PC-3 (cell line): ENCODE data around the gene POGLUT3. TPM values are rescaled to one million over a fixed set of nuclear protein-coding genes. Genes with fewer than 3 reads are reported as not detected.

ENCODE experiments used
- ATAC-seq: fragments of 200-7000 bp; cut with Tn5 transposase; 2 replicates; pipeline ENCODE4 v1.9.1; 2020; ENCODE audit warnings: mild to moderate bottlenecking, moderate library complexity
- BruUV-seq: library from RNA; stranded (reverse); fragments of 400-500 nt; replicated peaks from 2 replicates; lab custom pipeline; 2021; lab: Mats Ljungman, UMichigan
- CTCF ChIA-PET: fragments of 300-600 bp; sonication (Branson Sonifier 250); formaldehyde crosslinking; loops from one replicate; lab custom pipeline; 2022; ENCODE audit warnings: antibody characterized with exemption; lab: Charles Lee
- POLR2A ChIA-PET: fragments of 300-600 bp; sonication (Branson Sonifier 250); formaldehyde crosslinking; loops from one replicate; lab custom pipeline; 2022; ENCODE audit warnings: antibody characterized with exemption; ENCODE audit not compliant: unreplicated experiment; lab: Charles Lee
- DNase-seq: peaks from one replicate; pipeline ENCODE4 v3.0.0-alpha.2; 2015
- H2AFZ ChIP-seq: fragments of 300-600 bp; sonication (generic); 2 replicates; pipeline ENCODE4 v1.6.0; 2016; ENCODE audit warnings: antibody characterized with exemption, low read length
- H3F3A ChIP-seq: fragments of 300-600 bp; sonication (generic); one replicate; pipeline ENCODE4 v1.6.0; 2017; ENCODE audit warnings: antibody characterized with exemption, low read length, control low read depth, mild to moderate bottlenecking; ENCODE audit not compliant: unreplicated experiment
- H3K27ac ChIP-seq: fragments of 300-600 bp; sonication (generic); 2 replicates; pipeline ENCODE4 v1.5.1; 2016; ENCODE audit warnings: mild to moderate bottlenecking, low read length
- H3K27me3 ChIP-seq: fragments of 300-600 bp; sonication (generic); 2 replicates; pipeline ENCODE4 v1.6.1; 2016; ENCODE audit warnings: low read length, mixed read lengths
- H3K36me3 ChIP-seq: fragments of 300-600 bp; sonication (generic); 2 replicates; pipeline ENCODE4 v1.6.1; 2016; ENCODE audit warnings: low read depth, mixed run types, low read length, mixed read lengths
- H3K4me1 ChIP-seq: fragments of 300-600 bp; sonication (generic); 2 replicates; pipeline ENCODE4 v1.5.1; 2016; ENCODE audit warnings: low read length; ENCODE audit not compliant: insufficient read depth
- H3K4me2 ChIP-seq: fragments of 300-600 bp; sonication (generic); 2 replicates; pipeline ENCODE4 v1.6.0; 2016; ENCODE audit warnings: low read length
- H3K4me3 ChIP-seq: fragments of 300-600 bp; sonication (generic); 2 replicates; pipeline ENCODE4 v1.5.1; 2016; ENCODE audit warnings: mild to moderate bottlenecking, low read length, mixed read lengths
- H3K79me2 ChIP-seq: fragments of 300-600 bp; sonication (generic); 2 replicates; pipeline ENCODE4 v1.6.1; 2017; ENCODE audit warnings: low read length, mixed read lengths
- H3K9ac ChIP-seq: fragments of 300-600 bp; sonication (generic); 2 replicates; pipeline ENCODE4 v1.6.0; 2016; ENCODE audit warnings: mild to moderate bottlenecking, low read length
- H3K9me2 ChIP-seq: fragments of 300-600 bp; sonication (generic); replicated peaks from 2 replicates; pipeline ENCODE4 v1.6.1; 2016; ENCODE audit warnings: mixed run types, low read length, mixed read lengths
- H3K9me3 ChIP-seq: fragments of 300-600 bp; sonication (generic); 2 replicates; pipeline ENCODE4 v1.6.1; 2016; ENCODE audit warnings: low read length, mixed read lengths
- H4K20me1 ChIP-seq: fragments of 300-600 bp; sonication (generic); 2 replicates; pipeline ENCODE4 v1.6.1; 2016; ENCODE audit warnings: low read length, mixed read lengths
- EZH2 ChIP-seq: fragments of 300-600 bp; sonication (generic); IDR thresholded peaks from one replicate; pipeline ENCODE4 v1.6.1; 2017; ENCODE audit warnings: antibody characterized with exemption, mild to moderate bottlenecking, low read length; ENCODE audit not compliant: unreplicated experiment
- EZH2phosphoT487 ChIP-seq: fragments of 300-600 bp; sonication (generic); IDR thresholded peaks from 2 replicates; pipeline ENCODE4 v1.6.1; 2018; ENCODE audit warnings: mild to moderate bottlenecking, antibody characterized with exemption, low read length, borderline replicate concordance
- intact Hi-C: fragments of 100-400 bp; cut with micrococcal nuclease; formaldehyde crosslinking; loops from 2 replicates; pipeline ENCODE4 v1.9.0; 2023
- total RNA-seq: library from RNA; depleted of rRNA; stranded (reverse); fragments of >200 nt; gene quantifications from 2 replicates; pipeline ENCODE4 v1.2.3, GENCODE V29; 2014
- TF ChIP-seq, protein P1 (sequence below): fragments of 300-600 bp; sonication (generic); conservative IDR thresholded peaks from 2 replicates; pipeline ENCODE4 v1.5.1; 2017; ENCODE audit warnings: antibody characterized with exemption, low read depth, mild to moderate bottlenecking, low read length

The POGLUT3 gene
- total RNA-seq, 1 experiment from 2014 or later: 36.2 TPM

DNA sequence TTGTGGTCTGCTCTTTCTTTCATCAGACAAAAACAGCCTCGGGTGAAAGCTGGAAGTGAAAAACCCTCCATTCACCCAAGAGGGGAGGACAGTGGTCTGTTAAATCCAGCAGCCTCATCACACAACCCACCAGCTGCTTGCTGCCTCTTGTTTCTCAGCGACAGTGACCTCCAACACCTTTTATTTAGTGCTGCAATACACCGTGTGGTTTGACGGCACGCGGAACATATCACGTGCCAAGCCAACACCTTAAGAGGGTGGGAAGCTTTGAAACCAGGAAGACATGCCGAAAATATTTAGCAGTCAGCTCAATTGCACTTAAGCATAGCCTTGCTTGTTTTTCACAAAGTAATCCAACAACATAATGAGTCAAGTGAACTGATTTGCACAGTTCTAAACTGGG is 39.8 kb upstream of the POGLUT3 start:
- intact Hi-C loops: no loop called here
- Histone ChIP-seq H3K79me2 (no peaks in the 10 kb centered on the region), H3K4me3 (no peak overlapping the region), H3K27ac (no peak overlapping the region), H2AFZ (no peak overlapping the region), H4K20me1 (no peaks in the 10 kb centered on the region), H3K36me3 (peaks cover 9% of the 10 kb centered on the region; the same call in 1 of the 2 replicates), H3K27me3 (no peaks in the 10 kb centered on the region), H3K9me2 (no peaks in the 10 kb centered on the region), H3F3A (no peaks in the 10 kb centered on the region), H3K4me1 (no peaks in the 10 kb centered on the region), H3K9ac (no peak overlapping the region), H3K4me2 (no peak overlapping the region), H3K9me3 (no peaks in the 10 kb centered on the region)
- DNase-seq: no peak
- no peak for ATAC-seq
- POLR2A ChIA-PET: no interaction called here
- CTCF ChIA-PET: no interaction called here
- TF ChIP-seq EZH2phosphoT487 (no peak), EZH2 (no peak)
- TF ChIP-seq, protein P1, sequence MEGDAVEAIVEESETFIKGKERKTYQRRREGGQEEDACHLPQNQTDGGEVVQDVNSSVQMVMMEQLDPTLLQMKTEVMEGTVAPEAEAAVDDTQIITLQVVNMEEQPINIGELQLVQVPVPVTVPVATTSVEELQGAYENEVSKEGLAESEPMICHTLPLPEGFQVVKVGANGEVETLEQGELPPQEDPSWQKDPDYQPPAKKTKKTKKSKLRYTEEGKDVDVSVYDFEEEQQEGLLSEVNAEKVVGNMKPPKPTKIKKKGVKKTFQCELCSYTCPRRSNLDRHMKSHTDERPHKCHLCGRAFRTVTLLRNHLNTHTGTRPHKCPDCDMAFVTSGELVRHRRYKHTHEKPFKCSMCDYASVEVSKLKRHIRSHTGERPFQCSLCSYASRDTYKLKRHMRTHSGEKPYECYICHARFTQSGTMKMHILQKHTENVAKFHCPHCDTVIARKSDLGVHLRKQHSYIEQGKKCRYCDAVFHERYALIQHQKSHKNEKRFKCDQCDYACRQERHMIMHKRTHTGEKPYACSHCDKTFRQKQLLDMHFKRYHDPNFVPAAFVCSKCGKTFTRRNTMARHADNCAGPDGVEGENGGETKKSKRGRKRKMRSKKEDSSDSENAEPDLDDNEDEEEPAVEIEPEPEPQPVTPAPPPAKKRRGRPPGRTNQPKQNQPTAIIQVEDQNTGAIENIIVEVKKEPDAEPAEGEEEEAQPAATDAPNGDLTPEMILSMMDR: no peak
- no TSS peak for BruUV-seq

DNA sequence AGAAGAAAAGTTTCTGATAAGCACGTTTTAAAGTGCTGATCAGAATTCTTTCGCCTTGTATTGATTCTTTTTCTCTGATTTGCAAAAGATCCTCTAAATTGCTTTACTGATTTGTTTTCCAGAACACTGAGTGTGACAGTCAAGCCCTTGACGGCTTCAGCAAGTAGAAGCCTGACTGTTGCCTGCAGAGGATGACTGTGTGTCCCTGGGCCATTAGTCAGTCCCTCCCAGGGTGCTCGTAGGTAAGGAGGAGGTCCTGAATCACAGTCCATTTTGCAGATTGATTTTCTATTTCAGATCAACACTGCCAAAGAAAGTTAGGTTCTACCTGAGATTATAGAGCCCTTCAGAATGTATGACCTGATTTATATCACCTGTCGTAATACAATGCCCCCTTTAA is 38.6 kb upstream of the POGLUT3 start:
- BruUV-seq: no TSS peak
- Histone ChIP-seq H3K9me3 (no peaks in the 10 kb centered on the region), H3K27ac (no peak overlapping the region), H3K36me3 (peaks cover 9% of the 10 kb centered on the region; the same call in 1 of the 2 replicates), H3K27me3 (no peaks in the 10 kb centered on the region), H3K9me2 (no peaks in the 10 kb centered on the region), H3F3A (no peaks in the 10 kb centered on the region), H3K4me1 (no peaks in the 10 kb centered on the region), H2AFZ (no peak overlapping the region), H3K9ac (no peak overlapping the region), H4K20me1 (no peaks in the 10 kb centered on the region), H3K79me2 (no peaks in the 10 kb centered on the region), H3K4me3 (no peak overlapping the region), H3K4me2 (no peak overlapping the region)
- TF ChIP-seq, protein P1: no peak
- ATAC-seq (no peak), DNase-seq (no peak)
- ChIA-PET CTCF (no interaction called here), POLR2A (no interaction called here)
- intact Hi-C loops: no loop called here

DNA sequence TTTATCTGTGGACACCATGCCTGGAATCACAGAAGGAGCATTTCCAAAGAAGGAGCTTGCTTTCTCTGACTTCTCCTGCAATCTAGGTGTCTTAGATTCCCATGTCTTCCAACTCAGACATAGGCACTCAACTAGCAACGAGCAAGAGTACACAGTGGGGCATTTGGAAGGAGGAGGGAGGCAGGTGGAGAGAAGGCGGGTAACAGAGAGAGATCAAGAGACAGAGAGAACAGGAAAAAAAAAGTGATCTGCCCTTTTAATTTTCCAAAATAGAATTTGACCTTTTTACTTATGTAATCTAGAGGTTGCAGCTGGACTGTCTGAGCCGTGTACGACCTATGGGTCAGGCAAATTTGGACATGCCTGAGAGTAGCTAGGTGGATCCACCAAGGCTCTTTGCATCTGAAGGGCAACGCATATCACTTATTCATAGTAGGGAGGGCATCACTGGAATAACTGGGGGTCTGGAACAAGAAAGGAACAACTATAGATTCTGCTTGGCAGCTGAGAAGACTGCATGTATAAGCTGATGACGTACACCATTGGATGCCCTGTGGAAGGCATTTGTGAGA is 37.3 kb upstream of the POGLUT3 start:
- Histone ChIP-seq H3K79me2 (no peaks in the 10 kb centered on the region), H3K4me3 (no peak overlapping the region), H3K27me3 (no peaks in the 10 kb centered on the region), H3K9me2 (no peaks in the 10 kb centered on the region), H3K9me3 (no peaks in the 10 kb centered on the region), H3K4me1 (no peaks in the 10 kb centered on the region), H2AFZ (no peak overlapping the region), H3K27ac (no peak overlapping the region), H3K36me3 (peaks cover 9% of the 10 kb centered on the region; the same call in 1 of the 2 replicates), H3F3A (no peaks in the 10 kb centered on the region), H4K20me1 (no peaks in the 10 kb centered on the region), H3K9ac (no peak overlapping the region), H3K4me2 (no peak overlapping the region)
- no peak for TF ChIP-seq EZH2
- TF ChIP-seq, protein P1: no peak
- no peak for TF ChIP-seq EZH2phosphoT487
- CTCF ChIA-PET: no interaction called here
- DNase-seq (no peak), ATAC-seq (no peak)
- intact Hi-C loops: no loop called here
- POLR2A ChIA-PET: no interaction called here
- no TSS peak for BruUV-seq
